Loucy (cell line): ENCODE results near the gene PCBD1.
"Not testable (repeated sequence)": the region's sequence is repeated elsewhere in the genome, so short reads cannot be mapped to it uniquely, and the experiment has no call there.

Source experiments
- H2AFZ ChIP-seq: fragments of 200-600 bp; sonication (generic); 2 replicates; pipeline ENCODE4 v1.6.0; 2016; ENCODE audit warnings: antibody characterized with exemption, mild to moderate bottlenecking, low read length, moderate library complexity
- H3F3A ChIP-seq: fragments of 200-600 bp; 2 replicates; pipeline ENCODE4 v1.6.0; 2016; ENCODE audit warnings: antibody characterized with exemption, low read depth, mild to moderate bottlenecking
- H3K27me3 ChIP-seq: fragments of 200-600 bp; sonication (generic); 2 replicates; pipeline ENCODE4 v1.6.1; 2014; ENCODE audit warnings: low read length, mild to moderate bottlenecking; ENCODE audit not compliant: insufficient read depth, poor library complexity, severe bottlenecking
- H3K36me3 ChIP-seq: fragments of 200-600 bp; sonication (generic); 2 replicates; pipeline ENCODE4 v1.6.1; 2016; ENCODE audit warnings: low read length; ENCODE audit not compliant: insufficient read depth
- H3K4me1 ChIP-seq: fragments of 200-600 bp; sonication (generic); 2 replicates; pipeline ENCODE4 v1.5.1; 2014; ENCODE audit warnings: low read length, mild to moderate bottlenecking; ENCODE audit not compliant: insufficient read depth, poor library complexity, severe bottlenecking
- H3K4me2 ChIP-seq: fragments of 200-600 bp; sonication (generic); 2 replicates; pipeline ENCODE4 v1.6.0; 2014; ENCODE audit warnings: antibody characterized with exemption, low read length, low read depth, mild to moderate bottlenecking; ENCODE audit not compliant: poor library complexity, severe bottlenecking
- H3K4me3 ChIP-seq: fragments of 200-600 bp; sonication (generic); 2 replicates; pipeline ENCODE4 v1.5.1; 2014; ENCODE audit warnings: low read length, mild to moderate bottlenecking, mixed read lengths; ENCODE audit not compliant: poor library complexity, severe bottlenecking
- H3K79me2 ChIP-seq: fragments of 200-600 bp; sonication (generic); 2 replicates; pipeline ENCODE4 v1.6.1; 2014; ENCODE audit warnings: low read length; ENCODE audit not compliant: insufficient read depth
- H3K9ac ChIP-seq: fragments of 200-600 bp; sonication (generic); 2 replicates; pipeline ENCODE4 v1.6.0; 2014; ENCODE audit warnings: mild to moderate bottlenecking, low read depth, low read length, moderate library complexity; ENCODE audit not compliant: poor library complexity, severe bottlenecking
- H3K9me2 ChIP-seq: fragments of 200-600 bp; sonication (generic); replicated peaks from 2 replicates; pipeline ENCODE4 v1.6.1; 2016; ENCODE audit warnings: low read depth, low read length, mixed read lengths
- H3K9me3 ChIP-seq: fragments of 200-600 bp; sonication (generic); 2 replicates; pipeline ENCODE4 v1.6.1; 2014; ENCODE audit warnings: mild to moderate bottlenecking, antibody characterized with exemption, low read length, low read depth; ENCODE audit not compliant: insufficient read depth
- H4K20me1 ChIP-seq: fragments of 200-600 bp; sonication (generic); 2 replicates; pipeline ENCODE4 v1.6.0; 2014; ENCODE audit warnings: antibody characterized with exemption, low read length, mild to moderate bottlenecking; ENCODE audit not compliant: insufficient read depth, poor library complexity, severe bottlenecking
- EZH2phosphoT487 ChIP-seq: fragments of 200-600 bp; IDR thresholded peaks from 2 replicates; pipeline ENCODE4 v1.6.1; 2018; ENCODE audit warnings: antibody characterized with exemption, mild to moderate bottlenecking, moderate library complexity, borderline replicate concordance
- TF ChIP-seq, protein P1 (sequence below): fragments of 200-600 bp; sonication (generic); conservative IDR thresholded peaks from 2 replicates; pipeline ENCODE4 v1.5.1; 2014; ENCODE audit warnings: mild to moderate bottlenecking, antibody characterized with exemption, low read length

The PCBD1 gene

GRCh38 chr10:70920519-70920918 is 32.2 kb upstream of the PCBD1 start:
- no peak overlapping the region for H3K4me3 ChIP-seq
- no peaks in the 10 kb centered on the region for H3K36me3 ChIP-seq
- no peak overlapping the region for H3K4me2 ChIP-seq
- no peaks in the 10 kb centered on the region for H3F3A ChIP-seq
- H4K20me1 ChIP-seq: no peaks in the 10 kb centered on the region
- no peaks in the 10 kb centered on the region for H3K9me2 ChIP-seq
- TF ChIP-seq, protein P1, sequence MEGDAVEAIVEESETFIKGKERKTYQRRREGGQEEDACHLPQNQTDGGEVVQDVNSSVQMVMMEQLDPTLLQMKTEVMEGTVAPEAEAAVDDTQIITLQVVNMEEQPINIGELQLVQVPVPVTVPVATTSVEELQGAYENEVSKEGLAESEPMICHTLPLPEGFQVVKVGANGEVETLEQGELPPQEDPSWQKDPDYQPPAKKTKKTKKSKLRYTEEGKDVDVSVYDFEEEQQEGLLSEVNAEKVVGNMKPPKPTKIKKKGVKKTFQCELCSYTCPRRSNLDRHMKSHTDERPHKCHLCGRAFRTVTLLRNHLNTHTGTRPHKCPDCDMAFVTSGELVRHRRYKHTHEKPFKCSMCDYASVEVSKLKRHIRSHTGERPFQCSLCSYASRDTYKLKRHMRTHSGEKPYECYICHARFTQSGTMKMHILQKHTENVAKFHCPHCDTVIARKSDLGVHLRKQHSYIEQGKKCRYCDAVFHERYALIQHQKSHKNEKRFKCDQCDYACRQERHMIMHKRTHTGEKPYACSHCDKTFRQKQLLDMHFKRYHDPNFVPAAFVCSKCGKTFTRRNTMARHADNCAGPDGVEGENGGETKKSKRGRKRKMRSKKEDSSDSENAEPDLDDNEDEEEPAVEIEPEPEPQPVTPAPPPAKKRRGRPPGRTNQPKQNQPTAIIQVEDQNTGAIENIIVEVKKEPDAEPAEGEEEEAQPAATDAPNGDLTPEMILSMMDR: no peak
- TF ChIP-seq EZH2phosphoT487: no peak
- H3K9me3 ChIP-seq: no peaks in the 10 kb centered on the region
- H3K4me1 ChIP-seq: no peaks in the 10 kb centered on the region
- H3K27me3 ChIP-seq: no peaks in the 10 kb centered on the region
- H3K79me2 ChIP-seq: no peaks in the 10 kb centered on the region
- no peak overlapping the region for H3K9ac ChIP-seq
- no peak overlapping the region for H2AFZ ChIP-seq

DNA sequence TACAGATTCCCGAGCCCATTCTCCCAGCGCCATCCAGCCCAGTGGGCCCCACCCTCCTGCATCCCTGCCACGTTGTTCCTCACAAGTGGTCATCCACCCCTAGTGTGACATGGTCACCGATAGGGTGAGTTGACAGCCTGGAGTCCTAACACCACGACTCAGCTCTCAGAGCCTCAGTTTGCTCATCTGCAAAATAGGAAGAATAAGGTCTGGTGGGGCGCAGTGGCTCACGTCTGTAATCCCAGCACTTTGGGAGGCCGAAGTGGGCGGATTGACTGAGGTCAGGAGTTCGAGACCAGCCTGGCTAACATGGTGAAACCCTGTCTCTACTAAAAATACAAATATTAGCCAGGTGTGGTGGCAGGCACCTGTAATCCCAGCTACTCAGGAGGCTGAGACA is 31.5 kb upstream of the PCBD1 start:
- not testable (repeated sequence) for H3K9me3 ChIP-seq, H3K79me2 ChIP-seq, H3F3A ChIP-seq, H4K20me1 ChIP-seq, H3K4me2 ChIP-seq, H3K4me3 ChIP-seq, H3K27me3 ChIP-seq, H2AFZ ChIP-seq, H3K9ac ChIP-seq, H3K36me3 ChIP-seq, H3K9me2 ChIP-seq, H3K4me1 ChIP-seq

DNA sequence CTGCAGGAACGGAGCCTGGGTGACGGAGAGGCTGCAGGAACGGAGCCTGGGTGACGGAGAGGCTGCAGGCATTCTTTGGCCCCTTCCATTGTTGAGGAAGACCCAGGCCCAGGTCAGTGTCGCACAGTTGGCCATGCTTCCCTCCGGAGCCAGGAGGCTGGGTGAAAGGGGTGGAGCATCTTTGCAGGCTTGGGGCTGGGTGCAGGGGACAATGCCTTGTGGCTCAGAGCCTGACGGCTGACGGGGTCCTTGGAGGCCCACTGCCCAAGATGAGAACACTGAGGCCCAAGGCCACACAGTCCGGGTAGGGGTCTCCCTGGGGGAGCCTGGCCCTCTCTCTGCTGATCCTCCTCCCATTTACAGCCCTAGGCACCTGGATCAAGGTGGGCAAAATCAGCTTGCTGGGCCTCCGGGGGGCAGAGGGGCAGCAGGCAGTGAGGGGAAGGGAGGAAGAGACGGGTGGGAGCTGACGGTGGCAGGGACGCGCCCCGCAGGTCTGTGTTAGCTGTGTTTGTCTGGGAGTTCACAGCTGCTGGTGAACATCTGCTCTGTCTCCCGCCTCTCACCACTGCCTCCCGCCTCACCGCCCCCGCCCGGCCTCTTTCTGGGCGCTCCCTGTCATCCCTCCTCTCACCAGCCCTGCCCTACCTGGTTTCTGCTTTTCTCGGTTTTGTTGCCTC is 30.6 kb upstream of the PCBD1 start:
- Histone ChIP-seq H3K27me3 (no peaks in the 10 kb centered on the region), H3K9me2 (no peaks in the 10 kb centered on the region)

More for the DNA sequence above, 30.6 kb upstream of the PCBD1 start:
- Histone ChIP-seq H2AFZ (no peak overlapping the region), H4K20me1 (no peaks in the 10 kb centered on the region), H3K4me2 (no peak overlapping the region), H3K4me1 (no peaks in the 10 kb centered on the region), H3F3A (no peaks in the 10 kb centered on the region), H3K4me3 (no peak overlapping the region), H3K9me3 (no peaks in the 10 kb centered on the region), H3K9ac (no peak overlapping the region), H3K79me2 (no peaks in the 10 kb centered on the region), H3K36me3 (no peaks in the 10 kb centered on the region)
- TF ChIP-seq, protein P1: no peak
- no peak for TF ChIP-seq EZH2phosphoT487
